Neuronal stem cell (in vitro differentiated cells): ENCODE data around the gene NBAS.

Experiments used
- DNase-seq: peaks from one replicate; pipeline ENCODE4 v3.0.0-alpha.2; 2013; ENCODE audit warnings: low spot score
- H2AFZ ChIP-seq: one replicate; pipeline ENCODE4 v1.6.1; 2013; ENCODE audit warnings: mild to moderate bottlenecking, low read length, inconsistent platforms
- H2AK5ac ChIP-seq: 2 replicates; pipeline ENCODE4 v1.6.1; 2013; ENCODE audit warnings: low read depth, mild to moderate bottlenecking, inconsistent platforms, low read length, moderate library complexity, mixed read lengths
- H2BK120ac ChIP-seq: 2 replicates; pipeline ENCODE4 v1.6.1; 2013; ENCODE audit warnings: low read depth, mild to moderate bottlenecking, inconsistent platforms, low read length, moderate library complexity, mixed read lengths
- H2BK12ac ChIP-seq: one replicate; pipeline ENCODE4 v1.6.1; 2013; ENCODE audit warnings: low read length, inconsistent platforms
- H2BK15ac ChIP-seq: 2 replicates; pipeline ENCODE4 v1.6.1; 2013; ENCODE audit warnings: mild to moderate bottlenecking, low read length, inconsistent platforms, mixed read lengths
- H2BK5ac ChIP-seq: one replicate; pipeline ENCODE4 v1.6.1; 2013; ENCODE audit warnings: inconsistent platforms, mild to moderate bottlenecking, low read length, moderate library complexity
- H3K14ac ChIP-seq: one replicate; pipeline ENCODE4 v1.6.1; 2013; ENCODE audit warnings: low read length, inconsistent platforms
- H3K18ac ChIP-seq: 2 replicates; pipeline ENCODE4 v1.6.1; 2013; ENCODE audit warnings: low read length, inconsistent platforms
- H3K23ac ChIP-seq: 2 replicates; pipeline ENCODE4 v1.6.1; 2013; ENCODE audit warnings: low read depth, mild to moderate bottlenecking, mixed read lengths, low read length, inconsistent platforms; ENCODE audit not compliant: poor library complexity
- H3K27ac ChIP-seq: replicated peaks from 3 replicates; pipeline ENCODE4 v1.5.1; 2013; ENCODE audit warnings: low read length, inconsistent platforms
- H3K27me3 ChIP-seq, 3 experiments: 2 replicates each; pipeline ENCODE4 v1.6.1; 2013; ENCODE audit warnings: low read length in 3 of 3, mild to moderate bottlenecking in 2 of 3, inconsistent platforms in 1 of 3, low read depth in 1 of 3, mixed read lengths in 1 of 3, moderate library complexity in 1 of 3; ENCODE audit not compliant: control insufficient read depth in 3 of 3, insufficient read depth in 3 of 3
- H3K36me3 ChIP-seq, 2 donors: replicated peaks in 1 of 2; 2 replicates each; pipeline ENCODE4 v1.6.1; 2013; ENCODE audit warnings: low read length in 2 of 2; ENCODE audit not compliant: control insufficient read depth in 2 of 2, insufficient read depth in 2 of 2
- H3K4ac ChIP-seq: 2 replicates; pipeline ENCODE4 v1.6.1; 2013; ENCODE audit warnings: inconsistent platforms, mild to moderate bottlenecking, low read length, moderate library complexity
- H3K4me1 ChIP-seq, 2 donors: 1 replicate in 1 of 2; 2 replicates in 1 of 2; pipeline ENCODE4 v1.6.1; 2013; ENCODE audit warnings: low read length in 2 of 2, low read depth in 1 of 2; ENCODE audit not compliant: control insufficient read depth in 2 of 2, insufficient read depth in 1 of 2
- H3K4me2 ChIP-seq: one replicate; pipeline ENCODE4 v1.6.1; 2013; ENCODE audit warnings: mild to moderate bottlenecking, low read length, inconsistent platforms; ENCODE audit not compliant: insufficient read depth, poor library complexity, severe bottlenecking
- H3K4me3 ChIP-seq, 2 donors: 2 replicates each; pipeline ENCODE4 v1.5.1; 2013; ENCODE audit warnings: low read length in 2 of 2, mild to moderate bottlenecking in 2 of 2, inconsistent platforms in 1 of 2, moderate library complexity in 1 of 2
- H3K79me1 ChIP-seq: one replicate; pipeline ENCODE4 v1.6.1; 2013; ENCODE audit warnings: low read depth, mild to moderate bottlenecking, inconsistent platforms, low read length, moderate library complexity
- H3K9ac ChIP-seq: one replicate; pipeline ENCODE4 v1.6.1; 2013; ENCODE audit warnings: mild to moderate bottlenecking, low read depth, low read length, inconsistent platforms; ENCODE audit not compliant: poor library complexity
- H3K9me3 ChIP-seq, 2 donors: replicated peaks in 1 of 2; 2 replicates each; pipeline versions ENCODE3 to v1.6.1; 2013; ENCODE audit warnings: low read length in 2 of 2, mild to moderate bottlenecking in 2 of 2, inconsistent platforms in 1 of 2, low read depth in 1 of 2, mixed read lengths in 1 of 2, moderate library complexity in 1 of 2; ENCODE audit not compliant: control insufficient read depth in 2 of 2, insufficient read depth in 1 of 2
- H4K8ac ChIP-seq: one replicate; pipeline ENCODE4 v1.6.1; 2013; ENCODE audit warnings: low read depth, mild to moderate bottlenecking, inconsistent platforms, low read length, moderate library complexity
- H4K91ac ChIP-seq: one replicate; pipeline ENCODE4 v1.6.1; 2013; ENCODE audit warnings: low read length, low read depth, mild to moderate bottlenecking, inconsistent platforms; ENCODE audit not compliant: poor library complexity
- WGBS, 2 donors: extraction: QIAGEN DNeasy Blood & Tissue Kit; methylation state at CpG; one replicate each; pipeline ENCODE4 v1.1.7; 2013; ENCODE audit warnings: missing lambda C conversion rate in 2 of 2, mixed read lengths in 1 of 2; ENCODE audit not compliant: insufficient read length in 2 of 2, insufficient replicate concordance in 1 of 2; ENCODE audit errors: extremely low coverage in 2 of 2; 5-methylcytosine and 5-hydroxymethylcytosine counted together

The NBAS gene

DNA sequence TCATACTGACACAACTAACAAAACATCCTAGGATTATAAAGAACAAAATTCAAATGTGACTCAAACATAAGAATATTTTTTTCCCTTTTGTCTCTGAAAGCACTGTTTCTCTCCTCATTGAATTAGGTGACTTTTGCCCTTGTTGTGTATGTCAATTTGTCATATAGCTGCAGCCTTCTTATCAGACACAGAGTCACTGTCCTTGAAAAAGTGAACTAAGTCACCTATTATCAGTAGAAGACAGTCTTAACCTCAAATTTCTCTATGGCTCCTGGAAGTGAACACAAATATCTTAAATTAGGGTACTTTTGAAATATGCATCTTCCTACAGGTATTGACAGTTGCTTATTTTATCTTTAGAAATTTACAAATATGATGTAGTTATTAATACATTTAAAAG is 360.6 kb downstream of the NBAS start:
- H3K27ac ChIP-seq, result no peak overlapping the region

DNA sequence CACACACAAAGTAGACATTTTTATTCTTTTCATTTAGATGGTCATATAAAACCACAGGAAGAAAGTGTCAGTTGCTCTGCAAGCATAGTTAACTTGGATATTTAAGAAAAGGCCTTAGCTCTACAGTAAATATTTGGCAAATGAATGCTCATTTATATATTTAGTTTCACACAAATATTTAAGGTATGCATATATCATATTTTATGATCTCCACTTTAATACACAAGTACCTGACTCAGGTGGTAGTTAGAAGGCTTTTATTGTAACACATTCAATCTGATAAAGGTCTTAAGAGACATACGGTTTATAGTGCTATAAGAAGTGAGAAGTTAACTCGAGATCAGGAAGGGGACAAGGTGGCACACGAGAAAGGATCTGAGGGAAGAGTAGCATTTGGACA is 363.1 kb downstream of the NBAS start:
- no peak overlapping the region for H4K8ac ChIP-seq
- no peaks in the 10 kb centered on the region for H3K36me3 ChIP-seq
- H3K23ac ChIP-seq, result no peak overlapping the region
- H2AFZ ChIP-seq, result no peak overlapping the region
- H2BK15ac ChIP-seq, result no peak overlapping the region
- H4K91ac ChIP-seq, result no peak overlapping the region
- no peaks in the 10 kb centered on the region for H3K79me1 ChIP-seq
- H3K18ac ChIP-seq, result no peak overlapping the region
- no peaks in the 10 kb centered on the region for H3K27me3 ChIP-seq
- no peak overlapping the region for H2AK5ac ChIP-seq
- H3K4me3 ChIP-seq, result no peak overlapping the region
- WGBS, 2 donors, result no CpG with 5 or more reads among the region's 3 CpGs
- no peaks in the 10 kb centered on the region for H3K9me3 ChIP-seq
- no peak for DNase-seq
- H2BK12ac ChIP-seq, result no peak overlapping the region
- no peak overlapping the region for H3K14ac ChIP-seq
- no peak overlapping the region for H3K4ac ChIP-seq
- H2BK120ac ChIP-seq, result no peak overlapping the region
- H3K27ac ChIP-seq, result no peak overlapping the region
- H3K9ac ChIP-seq, result no peak overlapping the region
- H3K4me1 ChIP-seq, result no peaks in the 10 kb centered on the region
- no peak overlapping the region for H2BK5ac ChIP-seq
- H3K4me2 ChIP-seq, result no peak overlapping the region

More for the DNA sequence above, 360.6 kb downstream of the NBAS start:
- Histone ChIP-seq H3K9me3 (no peaks in the 10 kb centered on the region), H3K4ac (no peak overlapping the region), H3K4me1 (no peaks in the 10 kb centered on the region), H3K18ac (no peak overlapping the region), H2BK12ac (no peak overlapping the region), H2BK15ac (no peak overlapping the region), H3K14ac (no peak overlapping the region), H4K91ac (no peak overlapping the region), H3K79me1 (no peaks in the 10 kb centered on the region), H3K9ac (no peak overlapping the region), H4K8ac (no peak overlapping the region), H3K4me3 (no peak overlapping the region), H3K23ac (no peak overlapping the region), H2BK5ac (no peak overlapping the region), H3K27me3 (no peaks in the 10 kb centered on the region), H2AK5ac (no peak overlapping the region), H2BK120ac (no peak overlapping the region), H2AFZ (no peak overlapping the region), H3K4me2 (no peak overlapping the region), H3K36me3 (no peaks in the 10 kb centered on the region)
- no peak for DNase-seq

DNA sequence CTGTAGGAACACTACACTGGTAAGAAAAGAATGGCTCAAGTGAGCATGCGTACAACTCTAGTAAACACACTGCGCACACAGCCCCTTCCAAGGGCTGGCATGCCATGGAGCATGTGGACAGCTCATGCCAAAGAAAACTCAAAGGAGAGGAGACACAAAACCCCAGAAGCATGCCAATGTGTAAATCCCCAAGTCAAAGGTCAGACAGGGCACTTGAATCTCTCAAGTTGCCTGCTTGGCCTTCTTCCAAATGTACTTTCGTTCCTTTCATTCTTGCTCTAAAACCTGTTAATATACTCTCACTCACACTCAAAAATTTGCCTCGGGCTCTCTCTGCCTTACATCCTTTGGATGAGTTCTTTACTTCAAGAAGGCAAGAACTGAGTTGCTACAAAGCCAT is 365.3 kb downstream of the NBAS start:
- Histone ChIP-seq H2BK12ac (no peak overlapping the region), H2AFZ (no peak overlapping the region), H3K27me3 (no peaks in the 10 kb centered on the region), H3K79me1 (no peaks in the 10 kb centered on the region), H3K4me2 (no peak overlapping the region), H2BK15ac (no peak overlapping the region), H3K27ac (no peak overlapping the region), H3K23ac (no peak overlapping the region), H3K36me3 (no peaks in the 10 kb centered on the region), H3K9ac (no peak overlapping the region), H3K4me3 (no peak overlapping the region), H2BK120ac (no peak overlapping the region), H3K18ac (no peak overlapping the region), H4K8ac (no peak overlapping the region), H3K4ac (no peak overlapping the region), H4K91ac (no peak overlapping the region), H3K4me1 (no peaks in the 10 kb centered on the region), H3K14ac (no peak overlapping the region), H3K9me3 (no peaks in the 10 kb centered on the region), H2AK5ac (no peak overlapping the region), H2BK5ac (no peak overlapping the region)
- no peak for DNase-seq
- no CpG with 5 or more reads among the region's 4 CpGs for WGBS, 2 donors

DNA sequence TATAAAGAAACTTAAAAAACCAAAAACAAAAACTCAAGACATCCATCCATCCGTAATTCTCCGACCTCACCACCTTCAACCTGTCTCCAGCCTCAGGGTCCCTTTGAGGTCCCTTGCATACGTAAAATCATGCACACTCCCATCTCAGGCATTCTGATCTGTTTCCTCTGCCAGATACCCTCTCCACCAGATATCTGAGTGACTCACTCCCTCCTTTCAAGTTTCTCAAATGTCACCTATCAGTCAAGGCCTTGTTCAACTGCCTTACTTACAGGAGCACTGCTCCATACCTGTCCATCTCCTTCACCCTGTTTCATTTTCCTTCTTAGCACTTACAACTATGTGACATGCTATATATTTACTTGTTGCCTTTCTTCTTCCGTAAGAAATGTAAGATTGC is 369.3 kb downstream of the NBAS start:
- Histone ChIP-seq H3K9me3 (no peaks in the 10 kb centered on the region), H4K91ac (no peak overlapping the region), H2BK12ac (no peak overlapping the region), H3K23ac (no peak overlapping the region), H3K4me2 (no peak overlapping the region), H3K27ac (no peak overlapping the region), H3K36me3 (peaks cover 0 to 5% of the 10 kb centered on the region in 2 donors), H3K79me1 (no peaks in the 10 kb centered on the region), H3K14ac (no peak overlapping the region), H2BK5ac (no peak overlapping the region), H4K8ac (no peak overlapping the region), H2BK120ac (no peak overlapping the region), H3K9ac (no peak overlapping the region), H3K4me1 (peaks cover 0 to 13% of the 10 kb centered on the region in 2 donors), H3K27me3 (no peaks in the 10 kb centered on the region), H2BK15ac (no peak overlapping the region), H3K4me3 (no peak overlapping the region), H2AFZ (no peak overlapping the region), H2AK5ac (no peak overlapping the region), H3K4ac (no peak overlapping the region), H3K18ac (no peak overlapping the region)
- no peak for DNase-seq
- WGBS, 2 donors, result no CpG with 5 or more reads among the region's 4 CpGs
